ENCODE measurements around the gene SH3BGRL2. TPM values are rescaled to one million over a fixed set of nuclear protein-coding genes. Genes with fewer than 3 reads are reported as not detected.

Gene SH3BGRL2
- total RNA-seq, 1 donor from 2014 or later = 40.0 TPM

DNA sequence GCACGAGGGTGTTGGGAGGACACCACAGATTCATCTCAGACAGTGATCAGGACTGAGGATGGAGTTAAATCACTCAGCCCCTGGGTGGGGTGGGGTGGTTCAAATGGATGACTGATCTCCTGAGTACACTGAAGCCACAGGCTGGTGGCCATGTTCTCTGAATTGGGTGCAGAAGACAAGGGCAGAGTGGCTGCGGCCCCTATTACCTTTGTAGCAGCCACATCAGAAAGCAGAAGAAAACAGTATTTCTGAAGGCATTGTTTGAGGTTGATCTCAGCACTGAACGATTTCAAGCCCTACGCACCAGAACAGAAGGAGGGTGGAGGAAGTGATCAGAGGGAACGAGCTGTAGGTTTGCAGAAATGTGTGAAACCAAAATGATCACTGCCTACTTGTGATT is 71.6 kb downstream of the SH3BGRL2 start:
- no peaks in the 10 kb centered on the region for H3K4me1 Mint-ChIP-seq (ENCODE audit: unreplicated experiment)
- H3K4me3 Mint-ChIP-seq = no peak overlapping the region
- no peak for DNase-seq (ENCODE audit: extremely low spot score, unreplicated experiment)
- H3K36me3 Mint-ChIP-seq = peaks cover 14% of the 10 kb centered on the region
- no peaks in the 10 kb centered on the region for H3K9me3 Mint-ChIP-seq
- no peak for TF ChIP-seq CTCF (conservative IDR thresholded peaks at IDR 0.05)
- no peaks in the 10 kb centered on the region for H3K27me3 Mint-ChIP-seq
- H3K27ac Mint-ChIP-seq = no peak overlapping the region

GRCh38 chr6:79704200-79704599 is 73.1 kb downstream of the SH3BGRL2 start:
- no peaks in the 10 kb centered on the region for H3K4me1 Mint-ChIP-seq (ENCODE audit: unreplicated experiment)
- no peak for TF ChIP-seq CTCF (conservative IDR thresholded peaks at IDR 0.05)
- no peak overlapping the region for H3K4me3 Mint-ChIP-seq
- no peaks in the 10 kb centered on the region for H3K9me3 Mint-ChIP-seq
- no peaks in the 10 kb centered on the region for H3K27me3 Mint-ChIP-seq
- no peak for DNase-seq (ENCODE audit: extremely low spot score, unreplicated experiment)
- H3K36me3 Mint-ChIP-seq = peaks cover 14% of the 10 kb centered on the region
- H3K27ac Mint-ChIP-seq = no peak overlapping the region

- no peak for TF ChIP-seq CTCF (conservative IDR thresholded peaks at IDR 0.05)
- Mint-ChIP-seq H3K4me3 (no peak overlapping the region), H3K27me3 (no peaks in the 10 kb centered on the region), H3K9me3 (no peaks in the 10 kb centered on the region), H3K36me3 (peaks cover 10% of the 10 kb centered on the region), H3K27ac (no peak overlapping the region), H3K4me1 (ENCODE audit: unreplicated experiment) (no peaks in the 10 kb centered on the region)
- no peak for DNase-seq (ENCODE audit: extremely low spot score, unreplicated experiment)
Observed at GRCh38 chr6:79705456-79705995, 74.4 kb downstream of the SH3BGRL2 start.

- no peak for DNase-seq (ENCODE audit: extremely low spot score, unreplicated experiment)
- H3K9me3 Mint-ChIP-seq = no peaks in the 10 kb centered on the region
- no peak for TF ChIP-seq CTCF (conservative IDR thresholded peaks at IDR 0.05)
- no peak overlapping the region for H3K27ac Mint-ChIP-seq
- H3K36me3 Mint-ChIP-seq = peaks cover 10% of the 10 kb centered on the region
- peaks cover under 1% of the 10 kb centered on the region for H3K4me1 Mint-ChIP-seq (ENCODE audit: unreplicated experiment)
- no peaks in the 10 kb centered on the region for H3K27me3 Mint-ChIP-seq
- H3K4me3 Mint-ChIP-seq = no peak overlapping the region
Observed at GRCh38 chr6:79706527-79706926, 75.4 kb downstream of the SH3BGRL2 start.

DNA sequence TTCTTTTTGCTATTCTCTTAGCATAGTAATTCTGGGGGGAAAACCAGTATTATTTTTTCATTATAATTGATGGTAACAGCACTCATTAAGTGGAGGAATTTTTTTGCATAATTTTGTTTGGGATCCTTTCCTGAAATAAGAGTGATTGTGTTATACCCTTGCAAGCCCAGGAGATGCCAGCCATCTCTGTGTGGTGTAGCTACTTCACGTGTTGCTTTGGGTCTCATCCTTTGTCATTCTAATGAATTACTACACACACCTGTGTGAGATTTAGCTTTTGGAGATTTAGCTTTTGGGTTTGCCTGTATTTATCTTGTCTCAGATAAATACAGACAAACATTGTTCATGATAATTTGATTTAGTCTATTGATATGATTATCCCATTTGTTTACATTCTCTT is 76.5 kb downstream of the SH3BGRL2 start:
- Mint-ChIP-seq H3K9me3 (no peaks in the 10 kb centered on the region), H3K36me3 (peaks cover 9% of the 10 kb centered on the region), H3K27ac (no peak overlapping the region), H3K4me1 (ENCODE audit: unreplicated experiment) (peaks cover 8% of the 10 kb centered on the region), H3K4me3 (no peak overlapping the region), H3K27me3 (no peaks in the 10 kb centered on the region)
- DNase-seq (ENCODE audit: extremely low spot score, unreplicated experiment) = no peak
- TF ChIP-seq CTCF (conservative IDR thresholded peaks at IDR 0.05) = no peak

All from type B pancreatic cell (in vitro differentiated cells).